Neural cell (in vitro differentiated cells): ENCODE measurements around the gene RETREG1.

ENCODE experiments used
- CTCF ChIP-seq: fragments of 450-650 bp; IDR thresholded peaks from 2 replicates; pipeline ENCODE4 v1.5.1; 2014; ENCODE audit warnings: antibody characterized with exemption, mild to moderate bottlenecking, moderate library complexity; ENCODE audit not compliant: poor library complexity, severe bottlenecking
- EP300 ChIP-seq: fragments of 450-650 bp; conservative IDR thresholded peaks from 2 replicates; pipeline ENCODE4 v1.6.1; 2014; ENCODE audit warnings: antibody characterized with exemption, mild to moderate bottlenecking, moderate library complexity; ENCODE audit not compliant: poor library complexity, severe bottlenecking
- EZH2 ChIP-seq: fragments of 200-600, 300-800 bp; shearing (Covaris generic), sonication (generic); IDR thresholded peaks from 2 replicates; pipeline ENCODE4 v1.6.1; 2014; ENCODE audit warnings: antibody characterized with exemption, low read length, borderline replicate concordance, mild to moderate bottlenecking; ENCODE audit not compliant: insufficient read depth, poor library complexity, severe bottlenecking
- POLR2AphosphoS5 ChIP-seq: IDR thresholded peaks from 2 replicates; pipeline ENCODE4 v1.6.1; 2012
- RAD21 ChIP-seq: fragments of 450-650 bp; conservative IDR thresholded peaks from 2 replicates; pipeline ENCODE4 v1.6.1; 2014; ENCODE audit warnings: antibody characterized with exemption, mild to moderate bottlenecking, moderate library complexity
- REST ChIP-seq: IDR thresholded peaks from 2 replicates; pipeline ENCODE4 v1.6.1; 2012; ENCODE audit warnings: borderline replicate concordance
- TAF1 ChIP-seq: IDR thresholded peaks from 2 replicates; pipeline ENCODE4 v1.6.1; 2012; ENCODE audit warnings: low read depth

GRCh38 chr5:16487456-16487855 is 129.3 kb downstream of the RETREG1 start:
- TF ChIP-seq CTCF (no peak), TAF1 (no peak), EZH2 (no peak), EP300 (no peak), POLR2AphosphoS5 (no peak), RAD21 (no peak), REST (no peak)
